Mammary epithelial cell (primary cell): ENCODE results near the gene BBS9.

ENCODE experiments used
- EZH2 ChIP-seq: IDR thresholded peaks from 2 replicates; pipeline ENCODE4 v1.6.1; 2012; ENCODE audit warnings: low read length, inconsistent platforms, borderline replicate concordance
- TF ChIP-seq, protein P1 (sequence below), 2 donors: IDR thresholded peaks in 1 of 2; conservative IDR thresholded peaks in 1 of 2; 2 replicates each; pipeline ENCODE4 v1.5.1; 2011 to 2012; ENCODE audit warnings: inconsistent platforms in 2 of 2, low read length in 2 of 2, mild to moderate bottlenecking in 2 of 2, control low read depth in 1 of 2, low read depth in 1 of 2; ENCODE audit not compliant: insufficient read depth in 1 of 2; ENCODE audit errors: extremely low read depth in 1 of 2

DNA sequence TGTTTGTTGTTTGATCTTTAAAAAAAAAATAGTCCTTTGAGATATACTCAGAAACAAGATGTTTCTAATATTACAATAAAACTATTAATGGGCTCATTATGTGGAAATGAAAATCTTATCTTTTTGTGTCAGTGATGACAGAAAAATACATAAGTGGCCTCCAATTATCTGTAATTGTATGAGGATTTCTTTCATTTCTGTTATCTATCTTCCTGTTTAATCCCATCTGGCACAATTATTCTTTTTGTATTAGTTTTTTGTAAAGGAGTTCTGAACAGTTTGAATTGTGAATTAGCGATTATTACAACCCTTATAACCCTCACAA, 270.8 kb downstream of the BBS9 start:
- TF ChIP-seq, protein P1, sequence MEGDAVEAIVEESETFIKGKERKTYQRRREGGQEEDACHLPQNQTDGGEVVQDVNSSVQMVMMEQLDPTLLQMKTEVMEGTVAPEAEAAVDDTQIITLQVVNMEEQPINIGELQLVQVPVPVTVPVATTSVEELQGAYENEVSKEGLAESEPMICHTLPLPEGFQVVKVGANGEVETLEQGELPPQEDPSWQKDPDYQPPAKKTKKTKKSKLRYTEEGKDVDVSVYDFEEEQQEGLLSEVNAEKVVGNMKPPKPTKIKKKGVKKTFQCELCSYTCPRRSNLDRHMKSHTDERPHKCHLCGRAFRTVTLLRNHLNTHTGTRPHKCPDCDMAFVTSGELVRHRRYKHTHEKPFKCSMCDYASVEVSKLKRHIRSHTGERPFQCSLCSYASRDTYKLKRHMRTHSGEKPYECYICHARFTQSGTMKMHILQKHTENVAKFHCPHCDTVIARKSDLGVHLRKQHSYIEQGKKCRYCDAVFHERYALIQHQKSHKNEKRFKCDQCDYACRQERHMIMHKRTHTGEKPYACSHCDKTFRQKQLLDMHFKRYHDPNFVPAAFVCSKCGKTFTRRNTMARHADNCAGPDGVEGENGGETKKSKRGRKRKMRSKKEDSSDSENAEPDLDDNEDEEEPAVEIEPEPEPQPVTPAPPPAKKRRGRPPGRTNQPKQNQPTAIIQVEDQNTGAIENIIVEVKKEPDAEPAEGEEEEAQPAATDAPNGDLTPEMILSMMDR (conservative IDR thresholded peaks at IDR 0.05 in 1 of 2, IDR thresholded peaks at IDR 0.05 in 1 of 2; ENCODE audit: extremely low read depth in 1 of 2, insufficient read depth in 1 of 2, low read depth in 1 of 2, low read length in 2 of 2), result no peak
- no peak for TF ChIP-seq EZH2
